MM.1S (cell line): Measurements from ENCODE around the gene THRAP3.
A peak's percentile ranks its signal among the peaks of the same experiment; 100 is the strongest.

Experiments used
- DNase-seq: peaks from one replicate; pipeline ENCODE4 v3.0.0-alpha.2; 2015
- H2AFZ ChIP-seq: fragments of 300-600 bp; sonication (generic); 2 replicates; pipeline ENCODE4 v1.6.0; 2016; ENCODE audit warnings: antibody characterized with exemption, low read length
- H3F3A ChIP-seq: fragments of 300-600 bp; sonication (generic); 2 replicates; pipeline ENCODE4 v1.6.1; 2016; ENCODE audit warnings: mild to moderate bottlenecking, antibody characterized with exemption, low read length, moderate library complexity, mixed read lengths; ENCODE audit not compliant: insufficient read depth
- H3K27ac ChIP-seq: fragments of 300-600 bp; sonication (generic); 2 replicates; pipeline ENCODE4 v1.5.1; 2016; ENCODE audit warnings: mild to moderate bottlenecking, low read length
- H3K27me3 ChIP-seq: fragments of 300-600 bp; sonication (generic); replicated peaks from 2 replicates; pipeline ENCODE4 v1.6.0; 2016; ENCODE audit warnings: low read length; ENCODE audit not compliant: insufficient read depth
- H3K36me3 ChIP-seq: fragments of 300-600 bp; sonication (generic); replicated peaks from 2 replicates; pipeline ENCODE4 v1.6.1; 2016; ENCODE audit warnings: mild to moderate bottlenecking, low read length, mixed read lengths; ENCODE audit not compliant: insufficient read depth
- H3K4me1 ChIP-seq: fragments of 300-600 bp; sonication (generic); 2 replicates; pipeline ENCODE4 v1.6.1; 2016; ENCODE audit warnings: low read length, mixed read lengths
- H3K4me2 ChIP-seq: fragments of 300-600 bp; sonication (generic); 2 replicates; pipeline ENCODE4 v1.6.0; 2016; ENCODE audit warnings: low read depth, low read length
- H3K4me3 ChIP-seq: fragments of 300-600 bp; sonication (generic); 2 replicates; pipeline ENCODE4 v1.5.1; 2016; ENCODE audit warnings: low read length, mixed read lengths
- H3K79me2 ChIP-seq: fragments of 300-600 bp; sonication (generic); 2 replicates; pipeline ENCODE4 v1.6.1; 2016; ENCODE audit warnings: mixed run types, low read length, mixed read lengths
- H3K9ac ChIP-seq: fragments of 300-600 bp; sonication (generic); 2 replicates; pipeline ENCODE4 v1.6.1; 2016; ENCODE audit warnings: low read length, mixed read lengths
- H3K9me2 ChIP-seq: fragments of 300-600 bp; sonication (generic); replicated peaks from 2 replicates; pipeline ENCODE4 v1.6.1; 2016; ENCODE audit warnings: mild to moderate bottlenecking, low read length, mixed read lengths; ENCODE audit not compliant: insufficient read depth
- H3K9me3 ChIP-seq: fragments of 300-600 bp; sonication (generic); replicated peaks from 2 replicates; pipeline ENCODE4 v1.6.1; 2016; ENCODE audit warnings: mild to moderate bottlenecking, low read length, mixed read lengths; ENCODE audit not compliant: insufficient read depth
- H4K20me1 ChIP-seq: fragments of 300-600 bp; sonication (generic); 2 replicates; pipeline ENCODE4 v1.6.1; 2016; ENCODE audit warnings: mild to moderate bottlenecking, low read length, moderate library complexity, mixed read lengths; ENCODE audit not compliant: insufficient read depth
- EZH2 ChIP-seq: fragments of 300-600 bp; sonication (generic); optimal IDR thresholded peaks from 2 replicates; pipeline ENCODE3; 2017; ENCODE audit warnings: low read depth, mild to moderate bottlenecking, antibody characterized with exemption, low read length, mixed read lengths
- EZH2phosphoT487 ChIP-seq: fragments of 300-600 bp; sonication (generic); IDR thresholded peaks from 2 replicates; pipeline ENCODE4 v1.6.1; 2018; ENCODE audit warnings: antibody characterized with exemption, low read length
- TF ChIP-seq, protein P1 (sequence below): fragments of 300-600 bp; sonication (generic); IDR thresholded peaks from 2 replicates; pipeline ENCODE4 v1.5.1; 2016; ENCODE audit warnings: antibody characterized with exemption, low read length, mixed read lengths

THRAP3 gene

DNA sequence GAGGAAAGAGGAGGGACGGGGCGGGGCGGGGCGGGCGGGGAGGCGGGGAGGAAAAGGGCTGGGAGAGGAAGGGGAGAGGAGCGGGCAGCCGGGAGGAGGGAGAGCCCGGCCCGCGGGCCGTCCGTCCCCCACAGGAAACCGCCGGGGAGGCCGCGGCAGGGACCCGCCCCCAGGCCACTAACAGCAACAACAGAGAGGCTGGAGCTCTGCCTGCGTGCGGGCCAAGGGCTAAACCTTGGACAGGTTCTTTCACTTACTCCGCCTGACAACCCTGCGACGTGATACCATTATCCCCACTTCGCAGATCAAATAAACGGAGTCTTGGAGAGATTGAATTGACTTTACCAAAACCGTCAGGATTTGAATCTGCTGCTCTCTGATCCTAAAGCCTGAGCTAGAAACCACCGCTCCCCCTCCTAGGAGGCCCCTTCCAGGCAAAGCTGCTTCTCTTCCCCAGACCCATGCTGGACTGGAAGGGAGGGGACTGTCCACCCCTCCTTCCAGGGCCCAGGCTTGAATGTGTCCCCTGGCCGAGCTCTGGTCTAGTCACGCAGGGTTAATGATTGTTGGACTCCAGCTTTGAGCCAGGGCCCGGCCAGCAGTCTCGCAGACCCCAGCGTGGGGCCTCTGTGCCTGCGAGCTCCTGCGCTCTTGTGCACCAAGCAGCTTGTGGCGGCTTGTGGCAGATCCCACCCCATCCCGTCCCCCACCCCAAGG lies 99.6 kb downstream of the THRAP3 start, which contains the start of gene EVA1B:
EVA1B (minus strand) TSS at position 10 of the 717 bp plus-strand sequence. CDS start 608 bp downstream, outside the sequence.
- Histone ChIP-seq H3K4me1 (no peaks in the 10 kb centered on the region), H3K9ac (peak within 1 kb of the TSS; percentile 52; the same call in 1 of the 2 replicates), H3K4me3 (peak within 1 kb of the TSS; percentile 76), H3K79me2 (no peaks in the 10 kb centered on the region), H3F3A (no peaks in the 10 kb centered on the region), H3K4me2 (peak within 1 kb of the TSS; percentile 99), H3K27me3 (no peaks in the 10 kb centered on the region), H3K9me3 (no peaks in the 10 kb centered on the region), H3K27ac (no peak within 1 kb of the TSS), H3K9me2 (no peaks in the 10 kb centered on the region), H2AFZ (peak within 1 kb of the TSS; percentile 92), H4K20me1 (no peaks in the 10 kb centered on the region), H3K36me3 (no peaks in the 10 kb centered on the region)
- peak; percentile 65 for DNase-seq
- no peak for TF ChIP-seq EZH2
- no peak for TF ChIP-seq EZH2phosphoT487
- TF ChIP-seq, protein P1, sequence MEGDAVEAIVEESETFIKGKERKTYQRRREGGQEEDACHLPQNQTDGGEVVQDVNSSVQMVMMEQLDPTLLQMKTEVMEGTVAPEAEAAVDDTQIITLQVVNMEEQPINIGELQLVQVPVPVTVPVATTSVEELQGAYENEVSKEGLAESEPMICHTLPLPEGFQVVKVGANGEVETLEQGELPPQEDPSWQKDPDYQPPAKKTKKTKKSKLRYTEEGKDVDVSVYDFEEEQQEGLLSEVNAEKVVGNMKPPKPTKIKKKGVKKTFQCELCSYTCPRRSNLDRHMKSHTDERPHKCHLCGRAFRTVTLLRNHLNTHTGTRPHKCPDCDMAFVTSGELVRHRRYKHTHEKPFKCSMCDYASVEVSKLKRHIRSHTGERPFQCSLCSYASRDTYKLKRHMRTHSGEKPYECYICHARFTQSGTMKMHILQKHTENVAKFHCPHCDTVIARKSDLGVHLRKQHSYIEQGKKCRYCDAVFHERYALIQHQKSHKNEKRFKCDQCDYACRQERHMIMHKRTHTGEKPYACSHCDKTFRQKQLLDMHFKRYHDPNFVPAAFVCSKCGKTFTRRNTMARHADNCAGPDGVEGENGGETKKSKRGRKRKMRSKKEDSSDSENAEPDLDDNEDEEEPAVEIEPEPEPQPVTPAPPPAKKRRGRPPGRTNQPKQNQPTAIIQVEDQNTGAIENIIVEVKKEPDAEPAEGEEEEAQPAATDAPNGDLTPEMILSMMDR: no peak

DNA sequence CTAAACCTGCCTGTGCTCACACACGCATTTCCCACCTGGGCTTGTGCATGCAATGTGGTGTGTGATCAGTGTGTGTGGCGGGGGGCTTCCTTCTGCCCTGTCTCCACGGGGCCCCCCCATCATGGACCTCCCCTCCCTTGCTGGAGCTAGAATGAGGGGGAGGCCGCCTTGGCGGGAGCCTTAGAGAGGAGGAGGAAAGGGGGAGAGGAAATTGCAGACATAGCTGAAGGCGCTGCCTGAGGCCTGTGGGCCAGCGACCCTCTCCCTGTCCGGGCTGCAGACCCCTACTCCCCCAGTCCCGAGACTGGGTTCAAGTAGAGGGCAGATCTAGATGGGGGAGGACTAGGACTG lies 100.1 kb downstream of the THRAP3 start:
- peak overlapping the region; percentile 52; the same call in 1 of the 2 replicates for H3K9ac ChIP-seq
- no peak overlapping the region for H3K27ac ChIP-seq
- H3K4me3 ChIP-seq: peak overlapping the region; percentile 76; the same call in 1 of the 2 replicates
- no peaks in the 10 kb centered on the region for H3K9me2 ChIP-seq
- H3K4me1 ChIP-seq: no peaks in the 10 kb centered on the region
- no peaks in the 10 kb centered on the region for H3K79me2 ChIP-seq
- no peak for DNase-seq
- peak overlapping the region; percentile 99 for H3K4me2 ChIP-seq
- no peaks in the 10 kb centered on the region for H4K20me1 ChIP-seq
- no peaks in the 10 kb centered on the region for H3K27me3 ChIP-seq
- no peaks in the 10 kb centered on the region for H3K36me3 ChIP-seq
- TF ChIP-seq EZH2phosphoT487 (no peak), EZH2 (no peak)
- TF ChIP-seq, protein P1: no peak
- H3K9me3 ChIP-seq: no peaks in the 10 kb centered on the region
- H3F3A ChIP-seq: no peaks in the 10 kb centered on the region
- H2AFZ ChIP-seq: peak overlapping the region; percentile 92

DNA sequence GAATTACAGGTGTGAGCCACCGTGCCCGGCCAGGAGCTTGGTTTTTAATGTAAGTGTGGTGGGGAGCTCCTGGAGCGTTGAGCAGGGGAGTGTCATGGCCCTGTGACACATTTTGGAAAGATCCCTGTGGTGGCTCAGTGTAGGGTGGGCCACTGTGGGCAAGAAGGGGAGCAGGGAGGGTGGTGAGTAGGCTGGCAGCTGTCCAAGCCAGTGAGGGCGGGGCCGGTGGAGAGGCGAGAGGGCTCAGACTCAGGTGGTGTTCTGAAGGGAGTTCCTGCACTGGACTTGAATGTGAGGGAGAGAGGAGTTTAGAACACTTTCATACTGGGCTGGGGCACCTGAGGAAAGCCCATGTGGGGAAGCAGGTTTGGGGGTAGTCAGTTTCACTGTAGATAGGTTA lies 102.3 kb downstream of the THRAP3 start:
- no peak overlapping the region for H3K27ac ChIP-seq
- H3K4me3 ChIP-seq: no peak overlapping the region
- H3K9me3 ChIP-seq: no peaks in the 10 kb centered on the region
- H3K9me2 ChIP-seq: no peaks in the 10 kb centered on the region
- no peak overlapping the region for H3K4me2 ChIP-seq
- H3F3A ChIP-seq: no peaks in the 10 kb centered on the region
- H3K27me3 ChIP-seq: 0 out of 2 replicates have a peak, but pooled peaks cover 4% of the 10 kb centered on the region
- H2AFZ ChIP-seq: no peak overlapping the region
- no peaks in the 10 kb centered on the region for H3K36me3 ChIP-seq
- H3K9ac ChIP-seq: no peak overlapping the region
- no peaks in the 10 kb centered on the region for H3K4me1 ChIP-seq
- no peak for DNase-seq
- H3K79me2 ChIP-seq: no peaks in the 10 kb centered on the region
- no peaks in the 10 kb centered on the region for H4K20me1 ChIP-seq
- TF ChIP-seq EZH2: no peak
- no peak for TF ChIP-seq EZH2phosphoT487
- TF ChIP-seq, protein P1: no peak
